Muscle layer of duodenum (tissue), 2 donors: ENCODE data around the gene KLRF1.

Experiments
- H3K27ac ChIP-seq: one replicate; pipeline ENCODE4 v1.7.0; 2013; ENCODE audit warnings: mild to moderate bottlenecking, low read length
- H3K27me3 ChIP-seq: one replicate; pipeline ENCODE4 v1.7.0; 2013; ENCODE audit warnings: low read depth, mild to moderate bottlenecking, control low read depth, low read length
- H3K36me3 ChIP-seq, 2 donors: one replicate each; pipeline ENCODE4 v1.7.0; 2013; ENCODE audit warnings: low read length in 2 of 2, control low read depth in 1 of 2, mild to moderate bottlenecking in 1 of 2; ENCODE audit not compliant: insufficient read depth in 2 of 2, control insufficient read depth in 1 of 2
- H3K4me1 ChIP-seq, 2 donors: one replicate each; pipeline ENCODE4 v1.7.0; 2013; ENCODE audit warnings: low read length in 2 of 2, mild to moderate bottlenecking in 2 of 2, control low read depth in 1 of 2, moderate library complexity in 1 of 2; ENCODE audit not compliant: insufficient read depth in 2 of 2, control insufficient read depth in 1 of 2
- H3K4me3 ChIP-seq, 2 donors: one replicate each; pipeline ENCODE4 v1.7.0; 2013; ENCODE audit warnings: low read length in 2 of 2, low read depth in 1 of 2, mild to moderate bottlenecking in 1 of 2
- H3K9me3 ChIP-seq, 2 donors: one replicate each; pipeline ENCODE4 v1.7.0; 2013; ENCODE audit warnings: low read length in 2 of 2, control low read depth in 1 of 2, mild to moderate bottlenecking in 1 of 2; ENCODE audit not compliant: control insufficient read depth in 1 of 2
- donor health status: healthy.

The KLRF1 gene

DNA sequence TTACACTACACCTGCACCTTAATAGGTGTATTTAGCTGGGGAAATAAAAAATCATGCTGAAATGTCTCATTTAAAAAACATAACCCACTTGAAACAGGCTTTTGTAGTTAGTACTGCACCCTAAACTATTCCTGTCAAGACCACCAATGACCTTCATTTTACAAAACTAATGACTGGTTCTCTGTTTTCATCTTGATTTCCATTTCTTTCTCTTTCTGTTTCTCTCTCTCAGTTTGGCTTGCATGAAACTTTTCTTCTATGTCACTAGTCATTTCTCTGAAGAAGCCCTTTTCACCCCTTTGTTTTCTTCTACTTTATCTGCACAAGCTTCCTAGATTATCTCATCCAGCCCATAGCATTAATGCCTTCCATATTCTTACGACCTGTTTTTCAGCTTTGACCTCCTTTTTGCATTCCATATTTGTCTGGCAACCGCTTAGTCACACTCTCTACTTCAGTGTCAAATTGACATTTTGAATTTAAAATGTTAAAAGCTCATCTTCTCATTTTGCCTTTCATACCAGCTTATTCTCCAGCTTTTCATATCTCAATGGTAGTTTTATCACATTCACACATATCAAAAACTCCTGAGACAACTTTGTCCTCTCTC, 32.7 kb upstream of the KLRF1 start:
- no peaks in the 10 kb centered on the region for H3K36me3 ChIP-seq
- no peaks in the 10 kb centered on the region for H3K4me1 ChIP-seq
- no peaks in the 10 kb centered on the region for H3K27me3 ChIP-seq
- no peaks in the 10 kb centered on the region for H3K9me3 ChIP-seq
- H3K27ac ChIP-seq: no peak overlapping the region
- H3K4me3 ChIP-seq: no peak overlapping the region

DNA sequence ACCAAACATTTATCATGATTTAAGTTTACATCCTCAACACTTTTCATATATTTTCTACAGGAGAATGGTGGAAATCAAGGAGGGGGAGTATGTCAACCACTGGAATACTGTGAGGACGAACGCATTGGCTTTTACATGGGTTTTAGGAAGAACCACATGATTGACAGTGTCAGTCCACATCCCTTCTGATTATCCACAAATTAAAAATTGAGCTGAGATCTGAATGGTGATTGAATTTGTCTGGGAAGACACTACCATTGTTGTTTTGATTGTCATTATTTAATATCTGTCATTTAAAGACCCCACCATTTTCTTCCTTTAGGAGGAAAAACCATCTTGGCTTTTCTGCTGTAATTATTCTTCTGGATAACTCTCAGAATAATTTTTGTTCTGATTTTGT, 31.3 kb upstream of the KLRF1 start:
- no peaks in the 10 kb centered on the region for H3K9me3 ChIP-seq
- no peaks in the 10 kb centered on the region for H3K4me1 ChIP-seq
- H3K27me3 ChIP-seq: no peaks in the 10 kb centered on the region
- H3K36me3 ChIP-seq: no peaks in the 10 kb centered on the region
- H3K27ac ChIP-seq: no peak overlapping the region
- H3K4me3 ChIP-seq: no peak overlapping the region

DNA sequence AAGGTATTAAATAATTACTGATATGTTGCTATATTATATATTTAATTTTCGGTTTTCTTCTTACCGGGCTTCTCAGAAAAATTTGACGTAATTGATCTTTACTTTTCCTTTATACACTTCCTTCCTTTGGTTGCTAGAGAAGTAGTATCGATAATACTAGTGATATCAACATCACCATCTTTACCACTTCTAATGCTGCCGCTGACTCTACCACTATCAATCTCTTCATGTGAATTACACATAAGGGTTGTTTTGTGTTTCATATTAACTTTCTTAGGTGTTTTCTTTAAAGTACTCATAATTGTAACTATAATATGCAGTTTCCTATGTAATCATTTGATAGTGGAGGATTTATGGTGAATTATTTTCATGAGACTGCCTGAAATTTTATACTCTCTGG, 30.9 kb upstream of the KLRF1 start:
- Histone ChIP-seq H3K36me3 (no peaks in the 10 kb centered on the region), H3K4me3 (no peak overlapping the region), H3K27ac (no peak overlapping the region), H3K9me3 (no peaks in the 10 kb centered on the region), H3K27me3 (no peaks in the 10 kb centered on the region), H3K4me1 (no peaks in the 10 kb centered on the region)

DNA sequence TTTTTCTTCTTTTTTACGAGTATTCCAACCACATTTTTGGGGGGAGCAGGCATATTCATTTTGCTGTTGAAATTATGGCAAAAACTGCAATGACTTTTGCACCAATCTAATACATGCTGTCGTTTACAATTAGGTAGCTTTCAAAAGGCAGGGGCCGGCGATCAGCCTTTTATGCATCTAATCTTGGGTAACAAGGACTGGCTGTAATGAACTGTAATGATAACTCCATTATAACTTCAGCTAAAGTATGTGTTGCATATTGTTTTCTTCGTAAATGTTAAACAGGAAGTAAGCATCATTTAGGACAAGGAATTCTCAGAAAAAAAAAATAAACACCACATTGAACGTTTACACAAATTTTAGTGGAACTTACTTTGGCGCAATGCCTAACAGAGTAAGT, 30.3 kb upstream of the KLRF1 start:
- H3K36me3 ChIP-seq: no peaks in the 10 kb centered on the region
- H3K27ac ChIP-seq: no peak overlapping the region

DNA sequence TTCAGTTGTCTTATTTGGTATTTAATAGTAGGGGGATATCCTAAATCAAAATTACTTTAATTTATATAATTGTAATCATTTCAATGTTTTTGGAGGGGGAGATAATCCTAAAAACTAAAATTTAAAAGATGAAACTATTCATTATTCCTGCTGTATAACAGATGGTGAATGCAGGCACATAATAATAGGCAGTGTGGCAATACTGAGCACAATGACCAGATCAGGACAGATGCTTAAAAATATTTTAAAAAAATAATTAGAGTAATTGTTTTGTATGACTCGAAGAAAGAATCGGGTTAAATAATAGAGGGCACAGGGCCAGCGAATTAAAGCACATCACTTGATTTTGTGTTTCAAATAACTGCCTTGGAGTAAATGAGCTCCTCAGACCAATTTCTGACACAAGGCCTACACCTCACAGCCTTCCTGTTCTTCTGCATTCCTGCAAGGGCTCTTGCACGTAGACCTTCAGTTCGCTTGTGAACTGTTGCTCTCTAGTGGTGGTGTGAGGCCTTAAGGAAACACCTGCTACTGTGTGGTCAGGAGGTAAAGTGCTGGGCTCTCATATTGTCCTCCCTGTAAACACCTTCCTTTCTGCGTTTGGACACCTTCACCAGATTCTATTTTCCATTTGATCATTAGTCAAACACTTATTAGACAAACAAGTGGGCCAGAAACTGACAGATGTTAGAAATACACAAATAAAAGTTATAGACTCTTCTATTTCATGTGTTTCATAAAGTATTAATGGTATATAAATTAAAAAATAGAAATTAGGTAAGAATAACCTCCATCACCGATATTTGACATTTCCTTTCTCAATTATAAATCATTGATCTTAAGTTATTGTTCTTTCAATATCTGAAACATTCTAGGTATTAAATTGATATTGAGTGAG, 29.3 kb upstream of the KLRF1 start:
- Histone ChIP-seq H3K27me3 (no peaks in the 10 kb centered on the region), H3K36me3 (no peaks in the 10 kb centered on the region), H3K9me3 (no peaks in the 10 kb centered on the region), H3K4me3 (no peak overlapping the region), H3K27ac (no peak overlapping the region), H3K4me1 (no peaks in the 10 kb centered on the region)

More for the DNA sequence above, 30.3 kb upstream of the KLRF1 start:
- no peaks in the 10 kb centered on the region for H3K4me1 ChIP-seq
- H3K27me3 ChIP-seq: no peaks in the 10 kb centered on the region
- H3K4me3 ChIP-seq: no peak overlapping the region
- H3K9me3 ChIP-seq: no peaks in the 10 kb centered on the region

DNA sequence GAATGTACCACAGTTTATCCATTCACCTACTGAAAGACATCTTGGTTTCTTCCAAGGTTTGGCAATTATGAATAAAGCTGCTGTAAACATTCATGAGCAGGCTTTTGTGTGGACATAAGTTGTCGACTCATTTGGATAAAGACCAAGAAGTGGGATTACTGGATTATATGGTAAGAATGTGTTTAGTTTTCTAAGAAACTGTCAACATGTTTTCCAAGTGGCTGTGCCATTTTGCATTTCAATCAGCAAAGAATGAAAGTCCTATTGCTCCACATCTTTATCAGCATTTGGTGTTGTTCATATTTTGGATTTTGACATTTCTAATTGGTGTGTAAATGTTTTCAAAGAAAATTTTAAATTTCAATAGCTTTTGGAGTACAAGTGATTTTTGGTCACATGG, 27.3 kb upstream of the KLRF1 start:
- H3K4me1 ChIP-seq: no peaks in the 10 kb centered on the region
- no peak overlapping the region for H3K4me3 ChIP-seq
- no peak overlapping the region for H3K27ac ChIP-seq
- H3K36me3 ChIP-seq: no peaks in the 10 kb centered on the region
- H3K27me3 ChIP-seq: no peaks in the 10 kb centered on the region
- H3K9me3 ChIP-seq: no peaks in the 10 kb centered on the region

DNA sequence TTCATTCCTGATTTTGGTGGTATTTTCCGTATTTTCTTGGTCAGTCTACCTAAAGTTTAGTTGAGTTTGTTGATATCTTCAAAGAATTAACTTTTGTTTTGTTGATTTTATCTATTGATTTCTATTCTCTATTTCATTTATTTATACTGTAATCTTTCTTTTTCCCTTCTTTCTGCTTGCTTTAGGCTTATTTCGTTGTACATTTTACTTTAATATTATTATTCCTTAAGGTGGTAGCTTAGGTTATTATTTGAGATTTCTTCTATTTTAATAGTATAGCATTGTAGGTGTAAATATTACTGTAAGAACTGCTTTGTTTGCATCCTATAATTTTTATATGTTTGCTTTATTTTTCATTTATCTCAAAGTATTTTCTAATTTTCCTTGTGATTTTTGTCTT, 21.4 kb upstream of the KLRF1 start:
- Histone ChIP-seq H3K4me3 (no peak overlapping the region), H3K27ac (no peak overlapping the region), H3K27me3 (no peaks in the 10 kb centered on the region), H3K9me3 (no peaks in the 10 kb centered on the region), H3K4me1 (no peaks in the 10 kb centered on the region), H3K36me3 (no peaks in the 10 kb centered on the region)

DNA sequence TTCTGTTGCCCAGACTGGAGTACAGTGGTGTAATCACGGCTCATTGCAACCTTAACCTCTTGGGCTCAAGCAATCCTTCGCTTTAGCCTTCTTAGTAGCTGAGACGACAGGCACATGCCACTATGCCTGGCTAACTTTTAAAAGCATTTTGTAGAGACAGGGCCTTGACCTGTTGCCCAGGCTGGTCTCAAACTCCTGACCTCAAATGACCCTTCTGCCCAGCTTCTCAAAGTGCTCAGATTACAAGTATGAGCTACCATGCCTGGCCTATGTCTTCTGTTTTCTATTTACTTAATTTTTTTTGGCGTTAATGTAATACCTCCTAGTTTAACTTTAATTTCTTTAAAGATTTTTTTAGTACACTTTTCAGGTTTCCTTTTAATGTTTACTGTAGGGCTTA, 20.6 kb upstream of the KLRF1 start:
- Histone ChIP-seq H3K9me3 (no peaks in the 10 kb centered on the region), H3K27me3 (no peaks in the 10 kb centered on the region), H3K4me1 (no peaks in the 10 kb centered on the region), H3K4me3 (no peak overlapping the region), H3K36me3 (no peaks in the 10 kb centered on the region), H3K27ac (no peak overlapping the region)

DNA sequence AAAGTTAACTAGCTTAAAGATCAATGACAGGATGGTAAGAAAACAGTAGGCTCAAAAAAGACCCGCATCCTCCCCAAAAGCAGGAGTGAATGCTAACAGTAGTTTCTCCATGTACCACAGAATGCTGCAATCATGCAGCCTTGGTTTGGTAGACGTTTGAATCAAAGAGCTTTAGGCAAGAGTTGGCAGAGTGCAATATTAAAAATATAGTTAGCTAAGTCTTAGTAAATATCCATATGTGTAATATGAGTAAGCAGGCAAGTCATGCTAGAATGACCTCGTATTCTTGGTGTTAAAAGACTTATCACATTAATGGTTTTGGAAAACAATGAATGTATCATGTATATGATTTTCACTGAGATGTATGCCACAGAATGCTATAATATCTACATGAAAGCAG, 18.8 kb upstream of the KLRF1 start:
- no peak overlapping the region for H3K4me3 ChIP-seq
- H3K27ac ChIP-seq: no peak overlapping the region
- H3K4me1 ChIP-seq: no peaks in the 10 kb centered on the region
- H3K27me3 ChIP-seq: no peaks in the 10 kb centered on the region
- H3K9me3 ChIP-seq: no peaks in the 10 kb centered on the region
- no peaks in the 10 kb centered on the region for H3K36me3 ChIP-seq

DNA sequence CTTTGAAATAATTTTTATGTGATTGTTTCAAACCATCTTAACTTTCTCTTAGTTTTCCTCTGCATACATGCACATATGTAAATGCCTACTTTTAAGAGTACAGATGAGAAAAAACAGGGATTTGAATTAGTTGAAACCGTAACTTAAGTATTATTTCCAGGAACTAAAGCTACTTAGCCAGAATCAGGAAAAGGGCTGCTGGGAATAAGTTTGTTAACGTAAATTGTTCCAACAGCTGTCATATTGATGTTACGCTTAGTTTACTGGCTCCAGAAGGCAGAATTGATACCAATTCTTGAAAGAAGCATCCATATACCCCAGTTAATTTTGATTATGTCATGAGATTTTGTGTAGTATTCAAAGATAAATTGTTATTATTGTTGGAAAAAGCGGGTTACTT, 17.9 kb upstream of the KLRF1 start:
- no peaks in the 10 kb centered on the region for H3K9me3 ChIP-seq

DNA sequence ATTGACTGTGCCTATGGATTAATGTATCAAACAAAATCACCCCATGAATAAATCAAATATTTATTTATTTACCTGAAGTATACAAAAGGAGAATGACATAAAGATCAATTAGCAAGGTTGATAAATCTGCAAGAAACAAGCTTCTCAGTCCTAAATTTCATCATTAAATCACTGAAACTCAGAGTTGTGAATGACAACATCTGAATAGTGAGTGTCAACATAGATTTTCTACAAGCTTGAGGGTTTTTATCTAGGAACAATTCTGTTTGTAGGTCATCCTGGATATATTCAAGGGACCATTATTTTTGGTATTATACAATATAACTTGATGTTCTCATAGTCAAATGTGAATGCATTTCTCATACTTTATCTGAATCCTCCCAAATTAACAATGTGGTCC, 17.4 kb upstream of the KLRF1 start:
- no peaks in the 10 kb centered on the region for H3K4me1 ChIP-seq
- H3K36me3 ChIP-seq: no peaks in the 10 kb centered on the region
- no peak overlapping the region for H3K4me3 ChIP-seq
- no peaks in the 10 kb centered on the region for H3K9me3 ChIP-seq
- H3K27ac ChIP-seq: no peak overlapping the region
- no peaks in the 10 kb centered on the region for H3K27me3 ChIP-seq

More for the DNA sequence above, 17.9 kb upstream of the KLRF1 start:
- Histone ChIP-seq H3K4me1 (no peaks in the 10 kb centered on the region), H3K4me3 (no peak overlapping the region), H3K36me3 (no peaks in the 10 kb centered on the region), H3K27ac (no peak overlapping the region), H3K27me3 (no peaks in the 10 kb centered on the region)

DNA sequence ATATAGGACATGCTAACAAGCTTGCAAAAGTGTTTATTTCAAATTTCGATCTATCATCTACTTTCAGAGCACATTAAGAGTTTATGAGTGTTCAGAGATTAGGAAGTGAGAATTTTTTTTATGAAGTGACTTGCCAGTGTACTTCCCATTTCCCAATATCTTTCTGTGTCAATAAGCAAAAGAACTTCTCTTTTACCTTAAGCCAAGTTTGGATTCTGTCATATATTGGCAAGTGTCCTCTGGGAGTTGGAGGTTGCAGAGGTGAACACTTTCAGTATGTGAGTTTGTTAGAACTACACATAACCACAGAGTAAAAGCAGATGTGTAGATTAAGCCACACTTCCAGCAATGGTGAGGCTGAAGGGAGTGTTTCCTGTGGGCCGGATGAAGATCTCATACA, 16.6 kb upstream of the KLRF1 start:
- H3K27me3 ChIP-seq: no peaks in the 10 kb centered on the region
- H3K4me1 ChIP-seq: no peaks in the 10 kb centered on the region
- no peaks in the 10 kb centered on the region for H3K9me3 ChIP-seq
- no peak overlapping the region for H3K4me3 ChIP-seq
- H3K27ac ChIP-seq: no peak overlapping the region
- no peaks in the 10 kb centered on the region for H3K36me3 ChIP-seq
